DND-41 (cell line): ENCODE measurements around the gene USP32.

Experiments
- CTCF ChIP-seq: IDR thresholded peaks from 2 replicates; pipeline ENCODE4 v1.5.1; 2012; ENCODE audit warnings: borderline replicate concordance, low read length, moderate library complexity, mild to moderate bottlenecking; ENCODE audit not compliant: poor library complexity, severe bottlenecking; ENCODE audit errors: extremely low read depth
- EZH2 ChIP-seq: IDR thresholded peaks from 3 replicates; pipeline ENCODE4 v1.6.1; 2012; ENCODE audit warnings: borderline replicate concordance, low read depth, mild to moderate bottlenecking, moderate library complexity, low read length, inconsistent platforms; ENCODE audit not compliant: severe bottlenecking

GRCh38 chr17:60229188-60229802, 162.6 kb downstream of the USP32 start:
- TF ChIP-seq CTCF (no peak), EZH2 (no peak)
